GM19328 (cell line): Measurements from ENCODE around the gene INO80E.
"Not testable (repeated sequence)": the region's sequence is repeated elsewhere in the genome, so short reads cannot be mapped to it uniquely, and the experiment has no call there.

Source experiments
- ATAC-seq: cut with Tn5 transposase; IDR thresholded peaks from one replicate; pipeline ENCODE4 v1.9.1; 2021; ENCODE audit warnings: mild to moderate bottlenecking, moderate library complexity; ENCODE audit not compliant: unreplicated experiment

The INO80E gene

DNA sequence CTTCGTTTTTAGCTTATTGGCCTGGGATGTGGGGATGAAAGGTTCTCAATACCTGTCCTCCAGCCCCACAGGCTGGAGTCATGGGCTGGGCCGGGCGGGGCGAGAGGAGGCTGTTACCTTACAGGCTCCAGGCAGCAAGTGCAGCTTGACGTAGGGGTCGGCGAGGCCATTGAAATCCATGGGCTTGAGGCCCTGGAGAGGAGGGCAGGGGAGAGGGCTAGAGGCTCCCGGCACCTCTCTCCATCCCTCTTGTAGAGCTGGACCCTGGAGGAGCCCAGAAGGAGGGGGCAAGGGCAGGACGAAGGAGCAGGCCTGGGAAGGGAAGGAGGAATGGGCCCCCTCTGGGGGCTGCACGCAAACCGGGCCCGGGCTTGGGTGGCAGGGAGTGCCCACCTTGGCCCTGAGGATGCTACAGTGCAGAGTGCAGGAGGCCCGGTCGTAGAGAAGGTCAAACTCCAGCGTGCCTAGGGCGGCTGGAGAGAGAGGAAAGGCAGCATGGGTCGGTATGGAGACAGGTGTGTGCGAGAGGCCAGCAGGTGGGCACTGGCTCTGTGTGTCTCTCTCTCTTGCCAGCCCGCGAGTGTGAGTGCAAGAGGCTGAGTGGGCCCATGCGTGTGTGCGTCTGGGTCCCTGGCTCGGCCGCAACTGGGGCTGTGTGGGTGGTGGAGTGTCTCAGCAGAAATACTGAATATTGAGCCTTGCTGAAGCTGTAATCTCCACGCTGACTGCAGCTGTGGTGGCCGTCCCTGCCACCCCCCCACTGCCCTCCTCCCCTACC, 13.2 kb downstream of the INO80E start:
- ATAC-seq = no peak

DNA sequence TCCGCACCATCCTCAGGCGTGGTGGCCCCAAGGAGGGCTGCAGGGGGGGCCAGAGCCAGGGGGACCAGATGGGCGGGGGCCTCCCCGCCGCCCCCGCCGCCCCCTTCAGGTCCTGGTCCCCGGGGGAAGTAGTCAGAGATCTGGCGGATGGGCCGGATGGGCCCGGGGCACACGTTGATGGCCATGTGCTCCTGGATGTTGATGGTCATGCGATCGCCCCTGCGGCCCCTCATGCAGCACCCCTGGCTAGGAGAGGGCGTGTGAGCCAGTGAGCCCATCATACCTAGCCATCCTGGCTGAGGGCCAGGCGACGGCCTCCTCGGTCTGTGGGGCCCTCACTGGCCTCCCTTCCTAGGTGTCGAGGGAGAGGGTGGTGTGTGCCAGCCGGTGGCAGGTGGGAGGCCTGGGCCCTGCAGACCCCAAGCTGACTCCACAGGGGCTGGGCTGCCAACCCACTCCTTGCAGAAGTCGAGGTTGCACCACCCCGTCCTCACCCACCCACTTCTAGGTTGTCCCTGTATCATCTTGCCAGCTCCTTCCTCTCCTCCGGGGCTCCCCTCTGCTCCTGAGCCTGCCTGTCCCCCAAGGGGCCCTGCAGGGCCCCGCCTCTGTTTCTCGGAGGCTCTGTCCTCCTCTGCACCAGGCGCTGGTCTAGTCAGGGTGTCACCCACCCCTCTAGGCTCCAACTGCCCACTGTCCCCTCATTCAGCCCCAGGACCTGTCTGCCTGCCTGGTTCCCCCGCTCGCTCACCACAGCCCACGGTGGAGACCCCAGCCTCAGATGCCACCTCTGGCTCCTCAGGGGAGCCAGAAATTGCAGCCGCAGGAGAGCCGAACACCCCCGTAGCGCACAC, 14.2 kb downstream of the INO80E start:
- no peak for ATAC-seq

GRCh38 chr16:30010844-30011713, 15.0 kb downstream of the INO80E start, which contains the start of gene DOC2A:
TSS of gene DOC2A (minus strand) at chr16:30011027. CDS start at chr16:30010222, 805 bp downstream.
- ATAC-seq = no peak

DNA sequence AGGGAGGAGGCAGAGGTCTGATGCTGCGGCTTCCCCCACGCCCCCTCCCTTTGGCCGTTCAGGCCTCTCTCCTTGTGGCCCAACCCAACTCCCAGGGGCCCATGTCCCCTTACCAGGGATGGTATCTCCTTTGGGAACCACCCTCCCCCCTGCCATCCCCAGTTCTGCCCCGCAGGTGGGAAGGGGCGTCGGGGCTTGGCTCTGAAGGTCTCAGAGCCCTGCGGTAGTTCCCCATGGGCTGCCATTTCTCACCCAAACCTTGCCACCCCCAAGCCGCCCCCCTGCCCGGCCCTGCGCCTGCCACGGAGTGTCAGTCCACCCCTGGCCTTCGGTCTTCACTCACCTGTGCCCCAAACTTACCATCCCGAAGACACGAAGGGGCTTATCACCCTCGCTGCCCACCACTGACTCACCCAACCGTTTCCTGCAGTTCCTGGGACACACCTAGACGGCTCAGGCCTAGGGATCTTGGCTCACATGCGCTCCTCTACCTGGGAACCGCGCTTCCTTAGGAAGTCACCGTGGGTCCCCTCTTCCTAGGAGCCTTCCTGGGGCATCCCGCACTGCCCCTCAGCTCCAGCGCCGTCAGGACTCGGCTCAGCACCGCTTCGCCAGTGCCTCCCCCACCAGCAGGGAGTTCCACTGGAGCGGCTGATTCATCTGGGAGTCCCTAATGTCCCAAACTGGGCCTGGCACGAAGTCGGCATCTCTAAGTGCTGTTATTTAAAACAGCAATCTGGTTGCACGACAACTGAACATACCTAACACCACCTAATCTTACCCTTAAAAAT, 15.9 kb downstream of the INO80E start:
- ATAC-seq = no peak

GRCh38 chr16:30012598-30012997, 16.6 kb downstream of the INO80E start:
- not testable (repeated sequence) for ATAC-seq

DNA sequence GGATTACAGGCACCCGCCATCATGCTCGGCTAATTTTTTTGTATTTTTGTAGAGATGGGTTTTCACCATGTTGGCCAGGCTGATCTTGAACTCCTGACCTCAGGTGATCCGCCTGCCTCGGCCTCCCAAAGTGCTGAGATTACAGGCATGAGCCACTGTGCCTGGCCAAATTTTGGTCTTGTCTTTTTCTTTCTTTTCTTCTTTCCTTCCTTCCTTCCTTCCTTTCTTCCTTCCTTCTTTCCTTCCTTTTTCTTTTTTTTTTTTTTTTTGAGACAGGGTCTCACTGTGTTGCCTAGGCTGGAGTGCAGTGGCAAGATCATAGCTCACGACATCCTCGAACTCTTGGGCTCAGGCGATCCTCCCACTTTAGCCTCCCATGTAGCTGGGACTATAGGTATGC, 19.4 kb downstream of the INO80E start:
- not testable (repeated sequence) for ATAC-seq

- no peak for ATAC-seq
Observed at GRCh38 chr16:30016555-30017276, 20.7 kb downstream of the INO80E start.

GRCh38 chr16:30017277-30017656, 21.2 kb downstream of the INO80E start:
- no peak for ATAC-seq

DNA sequence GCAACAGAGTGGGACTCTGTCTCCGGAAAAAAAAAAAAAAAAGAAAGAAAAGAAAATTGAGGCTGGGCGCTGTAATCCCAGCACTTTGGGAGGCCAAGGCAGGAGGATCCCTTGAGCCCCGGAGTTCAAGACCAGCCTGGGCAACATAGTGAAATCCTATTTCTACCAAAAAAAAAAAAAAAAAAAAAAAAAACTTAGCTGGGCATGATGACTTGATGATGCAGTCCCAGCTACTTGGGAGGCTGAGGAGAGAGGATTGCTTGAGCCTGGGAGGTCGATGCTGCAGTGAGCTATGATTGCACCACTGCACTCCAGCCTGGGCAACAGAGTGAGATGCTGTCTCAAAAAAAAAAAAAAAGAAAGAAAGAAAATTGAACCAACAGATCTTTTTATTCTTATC, 21.9 kb downstream of the INO80E start:
- ATAC-seq = not testable (repeated sequence)

DNA sequence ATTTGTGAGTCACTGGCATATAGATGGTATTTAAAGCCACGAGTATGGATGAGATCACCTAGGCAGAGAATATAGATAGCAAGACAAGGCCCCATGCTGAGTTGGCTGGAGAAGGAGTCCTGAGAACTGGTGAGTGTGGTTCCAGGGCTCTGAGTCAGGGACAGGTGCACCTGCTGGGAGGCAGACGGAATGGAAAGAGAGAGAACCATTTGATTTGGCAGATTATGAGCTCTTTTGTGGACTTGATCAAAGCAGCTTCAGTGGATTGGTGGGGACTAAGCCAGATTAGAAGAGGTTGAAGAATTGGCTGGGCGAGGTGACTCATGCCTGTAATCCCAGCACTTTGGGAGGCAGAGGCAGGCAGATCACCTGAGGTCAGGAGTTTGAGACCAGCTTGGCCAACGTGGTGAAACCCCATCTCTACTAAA, 22.7 kb downstream of the INO80E start:
- ATAC-seq = no peak

- no peak for ATAC-seq
Observed at GRCh38 chr16:30022887-30023286, 26.8 kb downstream of the INO80E start, which contains the start of gene C16orf92. TSS of gene C16orf92 (plus strand) at chr16:30023198. CDS start at chr16:30023341, 143 bp downstream.

DNA sequence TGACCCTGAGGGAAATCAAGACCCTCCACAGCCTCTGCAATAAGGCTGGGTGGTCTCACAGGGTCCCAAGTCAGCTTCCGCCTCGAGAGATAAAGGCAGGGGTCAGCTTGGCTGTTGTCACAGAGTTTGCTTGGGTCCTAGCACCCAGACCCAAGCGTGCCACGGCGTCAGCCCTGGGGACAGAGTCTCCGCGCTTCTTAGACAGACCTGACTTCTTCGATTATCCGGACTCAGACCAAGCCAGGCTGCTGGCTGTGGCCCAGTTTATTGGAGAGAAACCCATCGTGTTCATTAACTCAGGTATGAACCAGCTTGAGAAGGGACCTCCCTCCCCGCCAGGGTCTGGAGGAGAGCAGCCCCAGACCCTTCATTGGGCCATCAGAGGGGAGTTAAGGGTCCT, 27.5 kb downstream of the INO80E start:
- ATAC-seq = no peak

DNA sequence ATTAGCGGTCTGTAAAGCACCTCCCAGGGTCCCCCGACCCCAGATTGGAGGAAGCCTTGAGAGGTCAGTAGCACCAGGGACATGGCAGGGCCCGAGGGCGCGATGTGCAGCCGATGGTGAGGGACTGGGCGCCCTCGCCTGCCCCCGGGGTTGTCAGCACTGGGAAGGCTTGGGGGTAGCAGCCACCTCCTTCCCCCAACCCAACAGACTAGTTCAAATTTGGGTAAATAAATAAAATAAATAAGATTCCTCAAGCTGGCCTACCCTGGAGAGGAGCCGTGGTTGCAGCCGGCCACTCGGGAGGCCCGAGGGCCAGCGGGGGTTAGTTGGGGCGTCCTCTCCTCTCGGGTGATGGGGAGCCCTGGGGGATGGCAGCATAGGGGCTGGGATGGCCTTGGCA, 28.4 kb downstream of the INO80E start:
- ATAC-seq = no peak

- ATAC-seq = no peak
Observed at GRCh38 chr16:30025156-30025555, 29.1 kb downstream of the INO80E start.

GRCh38 chr16:30025574-30025973, 29.5 kb downstream of the INO80E start:
- ATAC-seq = no peak

DNA sequence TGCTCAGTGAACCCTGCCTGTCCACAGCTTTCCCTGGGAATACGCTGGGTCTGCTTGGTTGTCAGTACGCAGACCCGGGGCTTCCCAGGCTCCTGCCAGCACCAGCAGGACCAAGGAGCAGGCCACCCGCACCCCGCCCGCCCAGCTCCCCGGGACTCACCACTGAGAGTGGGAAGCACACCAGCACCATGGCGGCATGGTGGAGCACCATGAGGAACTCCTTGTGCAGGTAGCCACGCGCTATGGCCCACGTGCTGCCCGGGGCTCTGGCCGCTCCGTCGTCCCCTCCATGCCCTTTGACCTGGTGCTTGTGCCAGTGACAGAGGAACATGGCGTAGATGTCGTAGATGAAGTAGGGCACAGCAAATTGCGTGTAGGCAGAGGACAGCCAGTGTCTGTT, 30.4 kb downstream of the INO80E start:
- ATAC-seq = no peak

DNA sequence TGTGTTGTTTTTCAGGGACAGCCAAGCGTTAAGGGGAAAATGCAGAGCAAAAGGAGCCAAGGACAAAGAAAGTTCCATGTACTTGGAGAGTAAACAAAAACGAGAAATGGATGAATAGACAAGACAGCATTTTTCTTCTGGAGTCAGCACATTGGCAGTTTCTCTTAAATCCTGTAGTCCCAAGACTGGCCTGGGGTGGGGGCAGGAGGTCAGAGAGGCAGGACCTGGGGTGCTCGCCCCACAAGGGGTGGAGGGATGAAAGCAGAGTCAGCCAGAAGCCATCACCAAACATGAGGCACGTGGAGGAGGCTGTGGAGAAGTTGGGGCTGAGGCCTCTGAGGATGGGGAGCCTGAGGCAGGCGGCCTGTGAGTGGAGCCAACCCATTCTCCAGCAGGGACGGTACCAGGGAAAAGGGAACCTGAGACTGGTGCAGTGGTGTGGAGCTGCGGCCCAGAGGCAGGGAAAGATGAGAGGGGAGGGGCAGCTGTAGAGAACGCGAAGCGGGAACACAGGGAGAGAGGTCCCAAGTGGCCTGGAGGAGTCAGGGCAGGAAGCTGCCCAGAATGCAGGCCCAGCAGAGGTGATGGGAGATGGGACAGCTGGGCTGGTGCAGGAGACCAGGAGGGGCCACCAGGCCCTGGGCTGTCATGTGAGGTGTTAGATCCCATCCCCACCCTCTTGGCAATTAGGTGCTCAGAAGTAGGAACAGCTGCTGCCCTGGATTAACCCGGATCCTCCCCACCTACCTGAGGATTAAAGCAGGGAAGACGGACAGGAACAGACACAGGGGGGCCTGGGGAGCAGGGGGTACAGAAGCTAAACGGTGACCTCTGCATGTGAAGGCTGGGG, 31.8 kb downstream of the INO80E start:
- ATAC-seq = no peak

- no peak for ATAC-seq
Observed at GRCh38 chr16:30028438-30029076, 32.5 kb downstream of the INO80E start.
